HEK293T (cell line): ENCODE data around the gene TNFAIP8.

Source experiments
- BHLHE40 ChIP-seq: fragments of 450-650 bp; IDR thresholded peaks from 2 replicates; pipeline ENCODE4 v1.6.1; 2016; ENCODE audit warnings: mild to moderate bottlenecking, moderate library complexity, borderline replicate concordance
- FOXK2 ChIP-seq: fragments of 450-650 bp; IDR thresholded peaks from 2 replicates; pipeline ENCODE4 v1.6.1; 2016; ENCODE audit warnings: mild to moderate bottlenecking
- LEF1 ChIP-seq: fragments of 450-650 bp; IDR thresholded peaks from 2 replicates; pipeline ENCODE4 v1.6.1; 2017; ENCODE audit warnings: mild to moderate bottlenecking, borderline replicate concordance
- NFRKB ChIP-seq: fragments of 450-650 bp; IDR thresholded peaks from 2 replicates; pipeline ENCODE4 v1.6.1; 2016; ENCODE audit warnings: mild to moderate bottlenecking, moderate library complexity
- SP1 ChIP-seq: fragments of 450-650 bp; IDR thresholded peaks from 2 replicates; pipeline ENCODE4 v1.6.1; 2017

GRCh38 chr5:119316086-119316485 lies 39.7 kb upstream of the TNFAIP8 start:
- TF ChIP-seq FOXK2 (no peak), BHLHE40 (no peak), SP1 (no peak), LEF1 (no peak), NFRKB (no peak)
